Hippocampal formation (tissue), 2 donors: ENCODE results near the gene ARHGEF7.

Experiments
- DNase-seq, 2 donors: peaks; one replicate each; lab custom pipeline; 2025; lab: John Stamatoyannopoulos, UW

ARHGEF7 gene

DNA sequence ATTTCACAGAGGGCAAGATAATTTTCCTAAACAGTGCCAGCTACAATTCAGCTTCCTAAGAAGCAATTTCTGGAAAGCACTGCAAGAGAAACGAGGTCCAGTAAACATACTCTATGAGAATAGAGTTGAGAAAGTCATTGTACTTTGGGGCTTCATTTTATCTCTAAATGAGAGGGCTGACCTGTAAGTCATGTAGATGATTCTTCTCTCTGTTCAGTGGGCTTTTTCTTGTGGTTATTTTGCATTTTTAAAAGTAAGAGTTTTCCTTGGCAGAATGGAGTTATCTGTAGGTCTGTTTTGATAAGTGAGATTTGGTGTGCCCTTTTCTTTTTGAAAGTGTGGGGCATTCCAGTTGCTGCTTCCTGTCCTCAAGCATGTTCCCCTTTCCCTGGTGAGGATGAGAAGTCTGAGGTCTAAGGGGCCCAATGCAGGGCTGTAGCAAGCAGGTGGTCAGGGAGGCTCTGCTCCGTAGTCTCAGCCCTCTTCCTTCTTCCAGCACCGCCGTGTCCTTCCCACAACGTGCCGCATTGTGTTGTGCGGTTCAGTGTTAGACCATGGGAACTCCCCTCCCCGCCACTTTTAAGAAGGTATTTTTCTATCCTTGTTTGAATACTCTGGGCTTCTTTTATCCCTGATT lies 86.3 kb downstream of the ARHGEF7 start:
- no peak for DNase-seq

DNA sequence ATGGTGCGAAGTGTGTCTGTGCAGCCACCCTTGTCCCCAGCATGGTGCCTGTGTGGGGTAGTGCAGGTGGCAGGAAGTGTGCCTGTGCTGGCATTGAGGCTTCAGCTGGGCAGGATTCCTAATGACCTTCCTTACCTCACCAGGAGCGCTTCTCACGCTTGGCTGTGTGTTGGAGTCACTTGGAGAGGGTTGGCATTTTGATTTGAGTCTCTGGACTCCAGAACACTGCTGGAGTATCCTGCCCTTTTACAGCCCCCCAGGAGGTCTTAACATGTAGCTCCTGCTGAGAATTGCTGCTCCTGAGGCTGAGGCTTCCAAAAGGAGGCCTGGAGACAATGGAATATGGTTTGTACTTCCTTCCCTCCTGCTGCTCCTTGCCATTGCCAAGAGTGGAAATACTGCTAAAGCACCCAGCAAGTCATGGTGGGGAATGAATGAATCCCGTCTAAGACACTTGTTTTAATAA lies 87.1 kb downstream of the ARHGEF7 start:
- no peak for DNase-seq

DNA sequence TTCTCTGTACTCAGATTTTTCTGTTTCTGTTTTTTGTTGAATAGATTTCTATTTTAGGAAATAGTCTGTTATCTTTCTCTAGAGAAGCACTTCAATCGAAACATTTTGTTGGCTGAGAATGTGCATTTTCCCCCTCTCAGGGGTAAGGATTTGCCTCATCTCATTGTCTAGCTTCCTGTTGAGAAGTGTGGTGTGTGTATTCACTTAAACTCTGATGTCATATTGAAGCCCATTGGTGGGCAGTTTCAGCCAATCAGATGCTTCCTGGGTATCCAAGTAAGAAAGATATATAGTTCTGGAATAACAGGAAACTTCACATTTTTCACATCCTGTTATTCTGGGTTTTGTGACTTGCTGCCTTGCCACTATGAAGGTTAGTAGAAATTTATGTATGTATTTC lies 87.6 kb downstream of the ARHGEF7 start:
- DNase-seq, result no peak

DNA sequence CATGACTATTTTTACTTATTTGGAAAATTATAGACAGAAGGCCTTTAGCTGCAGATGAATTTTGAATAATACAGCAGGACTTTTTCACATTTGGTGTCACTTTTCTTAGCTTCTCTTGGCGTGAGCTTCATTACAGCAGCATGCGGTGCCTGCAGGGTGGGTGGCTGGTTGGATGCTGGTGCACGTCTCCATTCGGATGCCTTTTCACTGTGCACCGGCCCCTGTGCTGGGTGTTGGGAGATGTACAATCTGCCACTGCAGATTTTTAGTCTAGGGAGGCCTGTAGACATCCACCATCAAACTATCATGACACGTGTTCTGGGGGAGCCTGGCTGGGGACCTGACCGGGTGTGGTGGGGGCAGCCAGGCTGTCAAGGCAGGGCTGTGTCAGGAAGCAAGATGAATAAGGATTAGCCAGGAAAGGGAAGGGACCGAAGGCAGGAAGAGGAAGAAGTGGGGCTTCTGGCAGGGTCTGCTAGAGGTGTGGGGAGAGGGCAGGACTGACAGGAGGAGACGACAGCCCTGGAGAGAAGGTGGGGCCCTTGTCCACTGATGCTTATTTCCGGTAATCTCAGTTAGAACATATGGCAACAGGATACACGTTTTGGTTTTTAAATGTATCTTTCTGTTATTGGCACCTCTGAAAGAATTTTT lies 88.8 kb downstream of the ARHGEF7 start:
- DNase-seq, result no peak

DNA sequence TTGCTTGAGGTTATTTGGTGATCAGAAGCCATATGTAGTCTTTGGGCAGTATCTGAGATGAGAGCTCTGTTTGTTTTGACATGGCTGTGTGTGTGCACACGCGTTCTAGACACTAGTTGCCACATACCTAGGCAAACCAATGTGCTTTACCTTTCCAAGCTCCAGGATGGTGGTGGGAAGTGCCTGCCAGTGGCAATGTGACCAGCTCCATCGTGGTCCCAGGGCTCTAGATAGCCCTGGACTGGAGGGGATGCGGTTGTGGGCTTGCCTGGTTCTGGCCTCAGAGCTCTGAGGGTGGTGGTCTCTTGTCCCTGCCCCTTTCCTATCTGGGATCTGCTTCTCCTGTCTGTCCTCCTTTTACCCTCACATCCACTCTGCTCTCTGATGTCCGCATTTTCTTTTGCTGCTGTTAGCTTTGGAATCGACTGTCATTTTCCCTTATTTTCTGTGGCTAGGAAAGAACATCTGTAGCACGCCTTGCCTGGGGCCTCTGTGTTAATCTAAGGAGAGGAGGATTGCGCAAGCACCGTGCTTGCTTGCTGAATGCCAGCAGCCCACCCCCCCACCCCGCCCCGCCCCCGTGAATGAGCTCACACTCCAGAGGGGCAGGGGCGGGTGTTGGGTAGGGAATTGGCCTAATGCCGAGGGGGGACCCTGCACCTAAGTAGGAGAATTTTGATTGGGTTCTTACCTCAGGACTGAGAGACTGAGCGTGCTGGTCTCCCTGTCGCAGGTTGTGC lies 89.5 kb downstream of the ARHGEF7 start:
- no peak for DNase-seq

DNA sequence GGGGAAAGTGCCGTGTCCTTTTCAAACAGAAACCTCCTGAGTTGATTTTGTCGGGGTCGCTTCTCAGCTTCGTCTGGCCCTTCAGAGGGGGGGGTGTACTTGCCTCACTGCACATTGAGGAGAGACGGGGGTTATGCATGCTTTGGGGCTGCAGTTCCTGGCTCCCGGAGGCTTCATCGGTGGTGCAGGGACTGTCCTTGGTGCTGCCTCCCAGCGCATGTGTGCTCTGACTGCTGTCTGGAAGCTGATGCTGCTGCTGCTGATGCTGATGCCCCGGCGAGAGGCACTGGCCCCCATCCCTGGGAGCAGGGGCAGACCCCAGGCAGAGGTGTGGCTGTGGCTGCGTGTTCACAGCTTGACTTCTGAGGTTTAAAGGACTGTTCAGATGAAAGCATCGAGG lies 91.0 kb downstream of the ARHGEF7 start:
- no peak for DNase-seq

GRCh38 chr13:111209613-111210012 lies 94.5 kb downstream of the ARHGEF7 start:
- DNase-seq, result peak; percentile 41 to 74

DNA sequence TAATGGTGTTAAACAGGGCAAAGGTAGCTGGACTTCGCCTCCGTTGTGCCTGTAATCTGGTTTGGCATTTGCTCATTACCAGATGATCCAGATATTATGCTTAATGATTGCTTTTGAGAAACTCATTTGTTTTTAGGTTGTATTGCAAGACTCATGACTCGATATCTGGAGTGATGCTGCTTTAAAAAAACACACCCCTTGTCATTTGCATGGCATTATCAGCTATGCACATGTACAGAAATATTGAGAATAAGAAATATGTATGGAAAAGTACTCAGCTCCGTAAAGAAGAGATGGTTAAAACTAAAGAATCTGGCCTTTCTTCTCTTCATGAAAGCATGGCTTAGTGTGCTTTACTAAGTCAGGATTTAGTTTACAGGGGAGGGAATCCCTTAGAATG lies 95.0 kb downstream of the ARHGEF7 start:
- DNase-seq, result no peak

- DNase-seq, result peak; percentile 41 to 55
Measured at GRCh38 chr13:111210544-111211469, 95.7 kb downstream of the ARHGEF7 start.

- DNase-seq, result no peak
Measured at GRCh38 chr13:111211789-111212516, 96.8 kb downstream of the ARHGEF7 start.

- DNase-seq, result no peak
Measured at GRCh38 chr13:111212517-111212873, 97.4 kb downstream of the ARHGEF7 start.

GRCh38 chr13:111213964-111214726 lies 99.0 kb downstream of the ARHGEF7 start:
- DNase-seq, result no peak

DNA sequence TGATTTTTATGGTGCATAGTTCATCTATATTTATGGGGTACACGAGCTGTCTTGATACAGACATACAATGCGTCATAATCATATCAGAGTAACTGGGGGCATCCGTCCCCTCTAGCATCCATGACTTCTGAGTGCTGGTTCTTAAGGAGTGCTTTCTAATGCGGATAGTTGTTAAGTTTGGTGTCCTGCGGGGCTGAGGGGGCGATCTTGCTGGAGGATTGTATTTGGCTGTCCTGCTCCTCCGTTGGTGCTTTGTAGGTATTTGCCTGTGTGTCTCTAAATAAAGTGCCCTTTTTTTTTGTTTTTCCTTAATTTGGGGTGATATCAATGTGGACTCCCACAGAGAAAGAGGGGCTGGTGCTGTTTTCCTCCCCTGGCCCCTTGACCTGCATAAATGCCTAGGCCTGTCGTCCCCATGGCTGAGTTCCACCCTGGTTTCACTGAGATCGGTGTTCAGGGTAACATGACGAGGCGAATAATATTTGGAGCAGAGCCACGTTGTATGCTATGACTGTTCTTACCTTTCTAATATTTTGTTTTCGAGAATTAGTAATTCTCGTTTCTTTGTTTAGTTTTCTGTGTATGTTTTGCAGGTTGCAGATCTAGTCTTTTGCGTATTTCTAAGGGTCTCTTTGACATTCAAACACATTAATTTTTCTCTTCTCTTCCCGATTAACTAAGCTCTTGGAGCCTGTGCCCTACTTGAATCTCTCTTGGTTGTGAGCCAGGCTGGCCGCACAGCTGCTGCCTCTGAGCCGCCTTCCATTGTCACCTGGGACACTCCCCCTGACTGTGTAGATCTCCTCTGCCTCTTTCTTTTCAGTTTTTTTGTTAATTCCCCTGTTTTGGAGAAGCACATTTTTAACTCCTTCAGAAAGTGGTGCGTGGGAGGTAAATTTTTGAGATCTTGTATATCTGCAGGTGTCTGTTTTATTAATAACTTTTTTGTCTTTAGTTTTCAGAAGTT lies 100.3 kb downstream of the ARHGEF7 start:
- no peak for DNase-seq

- no peak for DNase-seq
Measured at GRCh38 chr13:111216166-111216960, 101.3 kb downstream of the ARHGEF7 start.

DNA sequence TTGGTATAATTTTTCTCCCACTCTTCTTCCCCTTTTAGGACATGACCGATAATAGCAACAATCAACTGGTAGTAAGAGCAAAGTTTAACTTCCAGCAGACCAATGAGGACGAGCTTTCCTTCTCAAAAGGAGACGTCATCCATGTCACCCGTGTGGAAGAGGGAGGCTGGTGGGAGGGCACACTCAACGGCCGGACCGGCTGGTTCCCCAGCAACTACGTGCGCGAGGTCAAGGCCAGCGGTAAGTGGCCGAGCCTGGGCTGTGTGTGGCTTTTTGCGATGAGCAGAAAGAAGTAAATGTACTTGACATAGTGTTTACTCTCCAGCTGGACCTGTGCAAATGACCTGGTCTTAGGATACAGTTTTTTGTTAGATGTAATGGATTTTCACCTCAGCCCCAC lies 102.5 kb downstream of the ARHGEF7 start:
- no peak for DNase-seq

- peak in 1 of 2 donors; percentile 40 for DNase-seq
Measured at GRCh38 chr13:111219280-111219679, 104.2 kb downstream of the ARHGEF7 start.

DNA sequence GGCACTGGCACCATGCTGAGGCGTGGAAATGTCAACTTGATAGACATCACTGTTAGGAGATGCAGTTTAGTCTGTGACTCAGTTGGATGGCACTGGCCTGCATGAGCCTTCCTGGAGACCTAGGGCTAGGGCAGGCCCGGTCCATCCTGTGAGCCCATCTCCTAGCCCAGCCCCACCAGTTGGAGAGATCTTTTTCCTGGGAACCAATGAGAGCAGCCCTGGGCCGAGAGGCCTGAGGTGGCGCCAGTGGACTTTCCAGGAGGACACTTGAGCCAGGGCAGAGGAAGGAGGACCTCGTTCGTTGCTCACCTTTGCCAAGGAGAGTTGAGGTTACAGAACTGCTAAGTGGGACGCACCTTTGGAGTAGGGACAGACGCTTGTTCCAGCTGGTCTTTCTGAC lies 104.8 kb downstream of the ARHGEF7 start:
- no peak for DNase-seq

DNA sequence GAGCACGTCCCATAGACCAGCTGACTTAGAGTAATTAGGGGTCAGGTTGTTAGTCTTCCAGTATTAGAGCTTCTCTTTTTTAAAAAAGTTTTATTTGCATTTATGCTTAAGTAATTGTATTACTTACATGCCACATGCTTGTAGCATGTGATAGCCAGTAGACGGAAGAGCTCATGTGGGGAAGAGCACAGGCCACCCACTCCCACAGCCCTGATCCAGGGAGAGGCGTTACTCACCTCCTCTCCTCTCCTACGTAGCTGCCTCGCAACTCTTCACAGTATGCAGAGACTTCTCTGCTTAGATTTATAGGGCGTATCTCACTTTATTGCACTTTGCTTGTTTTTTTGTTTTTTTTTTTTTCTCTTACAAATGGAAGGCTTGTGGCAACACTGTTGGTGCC lies 110.1 kb downstream of the ARHGEF7 start:
- no peak for DNase-seq
